Measurements from ENCODE around the gene FES.

- TF ChIP-seq POLR2AphosphoS5 (IDR thresholded peaks at IDR 0.05) (no peak), POLR2A (IDR thresholded peaks at IDR 0.05) (no peak)
- TF ChIP-seq, protein P1, sequence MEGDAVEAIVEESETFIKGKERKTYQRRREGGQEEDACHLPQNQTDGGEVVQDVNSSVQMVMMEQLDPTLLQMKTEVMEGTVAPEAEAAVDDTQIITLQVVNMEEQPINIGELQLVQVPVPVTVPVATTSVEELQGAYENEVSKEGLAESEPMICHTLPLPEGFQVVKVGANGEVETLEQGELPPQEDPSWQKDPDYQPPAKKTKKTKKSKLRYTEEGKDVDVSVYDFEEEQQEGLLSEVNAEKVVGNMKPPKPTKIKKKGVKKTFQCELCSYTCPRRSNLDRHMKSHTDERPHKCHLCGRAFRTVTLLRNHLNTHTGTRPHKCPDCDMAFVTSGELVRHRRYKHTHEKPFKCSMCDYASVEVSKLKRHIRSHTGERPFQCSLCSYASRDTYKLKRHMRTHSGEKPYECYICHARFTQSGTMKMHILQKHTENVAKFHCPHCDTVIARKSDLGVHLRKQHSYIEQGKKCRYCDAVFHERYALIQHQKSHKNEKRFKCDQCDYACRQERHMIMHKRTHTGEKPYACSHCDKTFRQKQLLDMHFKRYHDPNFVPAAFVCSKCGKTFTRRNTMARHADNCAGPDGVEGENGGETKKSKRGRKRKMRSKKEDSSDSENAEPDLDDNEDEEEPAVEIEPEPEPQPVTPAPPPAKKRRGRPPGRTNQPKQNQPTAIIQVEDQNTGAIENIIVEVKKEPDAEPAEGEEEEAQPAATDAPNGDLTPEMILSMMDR (IDR thresholded peaks at IDR 0.05): no peak
Measured at GRCh38 chr15:90860450-90860849, 23.9 kb upstream of the FES start.
